ENCODE data around the gene GUCY2C.

GUCY2C gene

DNA sequence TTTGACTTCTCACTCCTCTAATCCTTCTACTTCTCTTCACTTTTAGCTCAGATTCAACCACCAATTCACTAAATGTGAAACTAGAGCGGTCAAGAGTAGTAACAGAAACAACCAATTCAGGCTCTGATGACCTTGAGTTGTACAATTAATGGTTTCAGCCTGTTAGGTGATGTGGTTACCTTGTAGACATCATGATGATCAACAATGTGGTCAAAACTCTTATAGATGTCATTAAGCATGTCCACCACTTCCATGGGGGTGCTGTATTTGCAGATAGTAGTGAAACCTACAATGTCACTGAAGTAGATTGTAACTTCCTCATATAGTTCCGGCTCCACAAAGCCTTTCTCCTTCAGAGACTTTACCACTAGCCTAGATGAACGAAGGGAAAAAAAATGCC is 74.6 kb downstream of the GUCY2C start:
- no peak for DNase-seq (ENCODE audit: low read depth)

DNA sequence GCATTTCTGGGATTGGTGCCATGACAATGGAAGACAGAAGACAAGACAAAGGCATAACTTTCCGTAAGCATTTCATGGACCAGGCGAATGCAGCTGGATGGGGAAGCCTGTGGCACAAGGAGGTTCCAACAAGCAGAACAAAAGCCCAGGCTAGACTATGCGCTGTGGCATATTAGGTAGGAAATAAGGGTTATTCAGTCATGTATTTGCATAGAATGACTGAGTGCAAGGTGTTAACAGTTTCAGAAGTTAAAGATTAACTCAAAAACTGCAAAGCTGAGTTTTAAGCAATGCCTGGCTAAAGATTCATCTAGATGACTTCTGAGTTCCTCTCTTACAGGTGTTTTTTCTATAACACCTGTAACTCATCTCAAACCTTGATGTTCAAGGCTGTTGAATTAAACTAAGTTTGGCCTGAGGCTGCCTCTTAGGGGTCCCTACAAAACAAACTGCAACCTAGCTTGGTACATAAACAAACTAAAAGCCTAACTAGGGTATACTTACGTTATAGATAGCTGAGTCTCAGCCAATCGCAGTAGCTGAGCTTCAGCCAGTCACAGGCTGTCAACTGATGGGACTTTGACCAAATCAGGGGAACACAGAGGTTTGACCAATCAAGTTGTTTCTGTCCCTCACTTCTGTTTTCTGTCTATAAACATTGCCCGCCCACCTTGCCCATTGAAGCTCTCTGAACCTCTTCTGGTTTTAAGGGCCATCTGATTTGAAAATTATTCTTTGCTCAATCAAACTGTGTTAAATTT is 76.5 kb downstream of the GUCY2C start:
- DNase-seq (ENCODE audit: low read depth): no peak

DNA sequence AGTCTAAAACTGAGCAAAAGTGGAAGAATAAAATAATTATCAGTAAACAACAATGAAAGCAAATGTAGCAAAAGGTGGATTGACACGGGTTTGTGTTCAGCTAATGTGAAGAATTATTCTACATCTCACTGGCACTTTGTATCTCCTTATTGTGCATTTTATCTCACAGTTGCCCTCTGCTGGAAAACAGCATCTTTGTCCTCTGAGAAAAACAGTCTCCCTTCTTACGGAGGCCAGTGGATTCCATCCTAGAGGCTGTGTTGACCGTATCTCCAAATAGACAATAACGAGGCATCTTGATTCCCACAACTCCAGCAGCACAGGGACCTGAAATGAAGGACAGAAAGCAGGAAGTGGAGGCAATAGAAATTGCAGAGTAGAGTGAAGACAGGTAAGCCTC is 77.4 kb downstream of the GUCY2C start:
- DNase-seq (ENCODE audit: low read depth): peak; percentile 35

DNA sequence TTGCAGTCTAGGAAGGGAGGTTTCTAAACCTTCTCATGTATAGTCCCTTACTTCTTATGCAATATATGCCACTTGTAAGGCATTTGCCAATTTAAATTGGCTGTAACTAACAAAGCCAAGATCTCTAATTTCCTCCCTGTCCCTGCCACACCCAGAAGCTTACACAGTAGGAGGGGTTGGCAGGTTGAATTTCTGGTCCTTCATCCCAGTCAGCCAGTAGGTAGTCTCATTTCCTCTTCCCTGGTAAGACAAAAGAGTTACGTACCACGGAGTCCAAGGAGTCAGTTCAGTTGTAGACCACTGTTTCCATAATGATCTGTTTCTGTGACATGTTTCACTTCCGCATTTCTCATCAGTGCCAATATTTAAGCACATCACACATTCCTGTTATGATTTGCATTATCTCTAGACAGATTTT is 81.7 kb downstream of the GUCY2C start:
- no peak for DNase-seq (ENCODE audit: low read depth)

DNA sequence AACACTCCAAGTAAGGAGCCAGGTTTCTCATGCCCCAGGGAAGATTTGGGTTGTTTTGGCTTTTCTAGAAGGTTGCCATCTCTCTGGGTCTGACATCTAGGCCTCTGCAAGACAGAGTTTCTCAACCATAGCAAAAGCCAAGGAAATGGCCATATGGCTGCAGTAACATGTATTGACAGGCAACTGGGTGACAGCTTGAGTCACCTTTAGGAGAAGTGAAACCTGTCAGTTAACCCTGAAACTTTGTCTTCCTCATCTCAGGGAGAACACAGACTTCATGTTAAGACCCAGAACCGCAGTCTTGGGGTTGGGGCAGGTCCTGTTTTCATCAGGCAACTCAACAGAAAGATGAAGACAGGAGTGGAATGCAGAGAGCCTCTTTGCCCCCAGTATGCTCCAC is 82.7 kb downstream of the GUCY2C start:
- no peak for DNase-seq (ENCODE audit: low read depth)

DNA sequence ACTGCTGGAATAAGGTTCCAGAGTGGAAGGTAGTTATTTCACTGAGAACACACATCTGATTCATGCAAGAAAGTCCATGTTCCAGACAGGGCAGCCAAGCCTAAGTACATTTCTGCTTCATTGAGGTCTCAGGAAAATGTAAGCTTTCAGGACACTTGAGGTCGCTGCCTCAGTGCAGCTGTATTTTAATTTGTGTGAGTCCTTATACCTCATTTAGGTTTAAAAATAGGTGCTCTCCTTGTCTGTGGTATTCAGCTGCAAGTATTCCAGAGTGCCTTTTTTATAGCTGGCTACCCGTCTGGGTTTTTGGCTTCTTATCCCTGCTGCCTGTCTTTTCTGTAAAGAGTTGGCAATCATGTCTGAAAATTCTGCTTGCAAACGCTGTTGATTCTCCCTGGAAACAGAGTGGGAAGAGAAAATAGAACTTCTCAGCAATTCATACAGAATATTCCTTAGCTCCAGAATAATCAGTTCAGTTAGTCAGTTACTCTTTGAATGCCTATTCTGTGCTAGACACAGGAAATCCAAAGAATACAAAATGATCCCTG is 83.4 kb downstream of the GUCY2C start:
- no peak for DNase-seq (ENCODE audit: low read depth)

DNA sequence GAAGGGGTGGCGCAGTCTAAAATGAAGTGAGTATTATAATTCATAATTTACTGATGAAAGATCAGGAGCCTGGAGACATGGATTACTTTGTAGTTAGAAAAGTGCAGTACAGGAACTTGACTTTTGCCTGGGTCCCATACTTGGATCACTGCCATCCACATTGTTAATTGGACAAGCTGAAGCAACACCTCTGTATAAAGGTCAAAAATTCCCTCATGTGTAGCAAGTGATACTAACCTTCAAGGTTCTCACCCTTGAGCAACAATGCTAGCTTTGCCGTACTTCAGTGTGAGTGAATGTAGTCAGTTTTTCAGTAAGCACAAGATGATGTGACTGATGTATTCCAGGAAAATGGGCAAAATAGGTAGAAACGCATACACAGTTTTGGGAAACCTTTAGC is 84.1 kb downstream of the GUCY2C start:
- DNase-seq (ENCODE audit: low read depth): no peak

DNA sequence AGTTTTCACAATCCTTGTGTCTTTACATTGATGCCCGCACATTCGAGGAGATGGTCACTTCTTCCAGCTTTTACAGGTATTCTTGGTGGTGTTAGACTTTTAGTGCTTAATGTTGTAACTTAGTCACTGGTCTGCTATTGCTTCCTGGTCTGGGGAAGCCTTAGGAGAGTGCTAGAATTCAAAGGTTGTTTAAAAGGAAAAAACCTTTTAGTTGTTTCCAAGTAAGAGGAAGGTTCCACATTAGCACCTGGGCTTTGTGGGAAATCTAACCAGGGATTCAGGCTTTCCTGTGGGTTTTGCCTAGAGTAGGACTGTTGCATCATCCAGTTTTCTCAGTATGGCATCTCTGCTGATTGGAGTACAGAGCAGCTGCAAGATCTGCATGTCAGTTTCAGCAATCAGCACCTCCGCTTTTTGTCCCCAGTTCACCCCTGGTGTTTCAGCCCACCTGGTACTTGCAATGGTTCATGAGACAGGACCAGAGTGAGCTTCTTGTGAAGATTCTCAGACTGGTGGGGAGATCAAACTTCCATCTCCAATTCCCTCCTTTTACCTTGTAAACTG is 84.7 kb downstream of the GUCY2C start:
- no peak for DNase-seq (ENCODE audit: low read depth)

DNA sequence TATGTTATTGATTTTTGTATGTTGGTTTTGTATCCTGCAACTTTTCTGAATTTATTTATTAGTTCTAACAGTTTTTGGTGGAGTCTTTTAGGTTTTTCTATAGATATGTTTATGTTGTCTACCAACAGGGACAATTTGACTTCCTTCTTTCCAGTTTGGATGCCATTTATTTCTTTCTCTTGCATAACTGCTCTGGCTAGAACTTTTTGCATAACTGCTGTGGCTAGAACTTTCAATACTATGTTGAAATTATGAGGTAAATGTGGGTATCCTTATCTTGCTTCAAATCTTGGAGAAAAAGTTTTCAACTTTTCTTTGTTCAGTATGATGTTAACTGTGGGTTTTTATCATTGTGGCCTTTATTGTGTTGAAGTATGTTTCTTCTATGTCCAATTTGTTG is 88.8 kb downstream of the GUCY2C start:
- no peak for DNase-seq (ENCODE audit: low read depth)

DNA sequence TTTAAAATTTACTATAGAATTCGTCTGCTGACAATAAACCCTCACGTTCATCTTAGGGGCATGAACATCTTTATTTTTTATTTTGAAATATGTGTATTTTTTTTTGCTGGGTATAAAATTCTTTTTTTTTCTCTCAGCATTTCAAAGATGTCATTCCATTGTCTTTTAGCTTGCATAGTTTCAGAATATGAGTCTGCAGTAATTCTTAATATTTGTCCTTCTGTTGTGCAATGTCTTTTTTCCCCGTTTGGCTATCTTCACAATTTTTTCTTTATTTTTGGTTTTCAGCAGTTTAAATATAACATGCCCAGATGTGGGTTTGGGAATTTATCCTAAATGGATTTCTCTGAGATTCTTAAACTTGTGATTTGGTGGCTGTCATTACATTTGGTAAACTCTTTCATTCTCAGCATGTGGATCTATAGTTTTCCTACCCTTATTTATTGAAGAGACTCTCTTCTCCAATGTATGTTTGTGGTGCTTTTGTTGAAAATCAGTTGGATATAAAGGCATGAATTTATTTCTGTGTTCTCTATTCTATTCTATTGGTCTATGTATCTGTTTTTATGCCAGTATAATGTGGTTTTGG is 90.9 kb downstream of the GUCY2C start:
- no peak for DNase-seq (ENCODE audit: low read depth)

DNA sequence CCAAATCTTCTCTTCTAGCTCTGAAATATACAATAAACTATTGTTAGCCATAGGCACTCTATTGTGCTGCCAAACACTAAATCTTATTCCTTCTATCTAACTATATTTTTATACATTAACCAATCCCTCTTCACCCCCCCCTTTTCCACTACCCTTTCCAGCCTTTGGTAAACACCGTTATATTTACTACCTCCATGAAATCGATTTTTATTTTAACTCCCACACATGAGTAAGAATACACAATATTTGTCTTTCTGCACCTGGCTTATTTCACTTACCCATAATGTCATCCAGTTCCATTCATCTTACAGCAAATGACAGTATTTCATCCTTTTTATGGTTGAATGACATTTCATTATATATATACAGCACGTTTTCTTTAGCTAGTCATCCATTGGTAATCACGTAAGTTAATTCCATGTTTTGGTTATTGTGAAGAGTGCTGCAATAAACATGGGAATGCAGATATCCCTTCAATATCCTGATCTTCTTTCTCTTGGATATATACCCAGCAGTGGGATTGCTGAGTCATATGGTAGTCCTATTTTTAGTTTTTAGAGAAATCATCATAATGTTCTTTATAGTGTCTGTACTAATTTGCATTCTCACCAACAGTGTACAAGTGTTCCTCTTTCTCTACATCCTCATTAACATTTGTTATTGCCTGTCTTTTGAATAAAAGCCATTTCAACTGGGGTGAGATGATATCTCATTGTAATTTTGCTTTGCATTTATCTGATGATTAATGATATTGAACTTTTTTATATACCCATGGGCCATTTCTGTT is 94.5 kb downstream of the GUCY2C start:
- DNase-seq (ENCODE audit: low read depth): no peak

DNA sequence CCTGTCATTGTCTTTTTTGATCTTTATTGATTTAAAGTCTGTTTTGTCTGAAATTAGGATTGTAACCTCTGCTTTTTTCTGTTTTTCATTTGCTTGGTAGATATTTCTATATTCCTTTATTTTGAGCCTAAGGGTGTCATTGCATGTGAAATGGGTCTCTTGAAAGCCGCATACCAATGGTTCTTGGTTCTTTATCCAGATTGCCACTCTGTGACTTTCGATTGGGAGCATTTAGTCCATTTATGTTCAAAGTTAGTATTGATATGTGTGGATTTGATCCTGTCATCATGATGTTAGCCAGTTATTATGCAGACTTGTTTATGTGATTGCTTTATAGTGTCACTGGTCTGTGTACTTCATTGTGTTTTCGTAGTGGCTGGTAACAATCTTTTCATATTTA is 98.9 kb downstream of the GUCY2C start:
- no peak for DNase-seq (ENCODE audit: low read depth)

DNA sequence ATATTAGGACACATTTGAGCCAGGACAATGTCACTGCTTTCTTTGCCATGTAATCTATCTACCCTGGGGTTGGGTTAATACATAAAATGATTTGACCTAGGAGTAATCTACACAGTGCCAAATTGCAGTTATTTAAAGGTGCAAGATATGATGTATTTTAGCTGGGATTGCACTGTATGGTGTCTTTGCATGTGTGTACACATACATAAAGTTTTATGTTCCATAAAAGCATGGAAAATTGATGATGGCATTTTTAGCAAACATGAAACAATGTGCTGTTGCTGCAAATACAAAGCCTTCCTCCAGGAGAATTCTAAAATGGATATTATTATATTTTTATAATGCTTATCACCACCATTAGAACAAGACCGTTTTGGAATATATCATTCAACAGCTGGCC is 104.7 kb downstream of the GUCY2C start:
- DNase-seq (ENCODE audit: low read depth): no peak

DNA sequence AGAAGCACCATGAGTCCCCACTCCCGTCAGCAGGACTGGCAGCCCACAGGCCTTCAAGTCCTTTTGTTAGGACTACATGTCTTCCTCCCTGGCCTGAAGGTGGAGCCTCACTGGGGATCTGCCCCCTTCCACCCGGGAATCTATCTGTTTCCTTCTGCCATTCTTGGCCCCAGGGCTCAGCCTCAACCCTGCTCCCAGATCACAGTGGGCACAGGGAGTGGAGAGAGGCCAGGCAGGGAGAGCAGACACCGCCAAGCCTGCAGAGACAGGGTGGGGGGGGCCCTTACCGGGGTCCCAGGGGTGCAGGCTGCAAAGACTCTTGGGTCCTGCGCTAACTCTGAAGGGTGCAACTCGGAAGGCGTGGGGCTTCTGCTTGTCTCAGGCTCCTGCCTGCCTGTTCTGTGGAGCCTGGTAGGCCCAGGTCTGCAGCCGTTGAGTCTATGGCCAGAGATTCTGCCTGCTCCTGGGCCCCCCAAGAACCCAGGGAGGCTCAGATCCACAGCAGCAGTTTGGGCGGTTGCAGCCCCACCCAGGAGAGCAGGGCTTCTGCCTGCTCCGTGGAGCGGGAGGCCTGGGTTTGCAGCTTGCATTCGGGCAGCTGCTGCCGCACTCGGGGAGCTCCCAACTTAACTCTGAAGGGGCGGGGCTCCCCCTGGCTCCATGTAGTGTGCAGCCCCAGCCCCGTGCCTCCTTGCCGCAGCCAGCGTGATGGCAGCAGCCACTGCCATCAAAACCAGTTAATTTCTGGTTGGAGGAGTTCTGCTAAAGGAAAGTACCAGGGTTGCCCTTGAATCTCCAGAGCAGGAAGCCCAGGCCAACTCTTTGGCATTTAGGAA is 107.0 kb downstream of the GUCY2C start:
- no peak for DNase-seq (ENCODE audit: low read depth)

DNA sequence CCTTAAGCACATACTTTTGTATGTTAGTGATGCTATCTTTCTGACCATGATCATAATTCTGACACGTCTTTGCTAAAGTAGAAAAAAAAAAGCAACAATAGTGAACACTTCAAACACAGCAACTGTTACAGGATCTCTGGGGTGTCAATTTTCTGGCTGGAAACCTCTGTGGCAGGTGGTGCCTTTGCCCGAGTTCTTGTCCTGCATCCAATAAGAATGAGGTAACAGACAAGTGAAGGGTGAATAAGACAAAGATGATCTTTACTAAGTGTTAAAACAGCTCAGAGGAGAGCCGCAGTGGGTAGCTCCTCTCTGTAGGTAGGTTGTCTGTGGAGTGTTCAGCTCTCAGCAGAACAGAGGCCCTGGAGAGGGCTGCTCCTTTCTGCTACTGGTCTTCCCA is 107.8 kb downstream of the GUCY2C start:
- no peak for DNase-seq (ENCODE audit: low read depth)

DNA sequence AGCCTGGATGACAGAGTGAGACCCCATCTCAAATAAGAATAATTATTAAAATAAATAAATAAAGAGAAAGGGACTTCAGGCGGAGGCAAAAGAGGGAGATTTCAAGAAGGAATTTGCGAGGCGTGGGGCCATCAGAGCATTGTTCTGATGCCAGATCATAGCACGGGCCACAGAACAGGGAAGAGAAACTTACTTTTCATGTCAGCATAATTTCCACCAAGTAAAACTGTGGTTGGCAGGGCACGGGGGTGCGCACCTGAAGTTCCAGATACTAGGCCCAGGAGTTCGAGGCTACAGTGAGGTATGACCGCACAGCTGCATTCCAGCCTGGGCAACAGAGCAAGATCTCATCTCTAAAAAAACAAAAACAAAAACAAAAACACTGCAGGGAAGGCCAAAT is 117.8 kb downstream of the GUCY2C start:
- DNase-seq (ENCODE audit: low read depth): no peak

DNA sequence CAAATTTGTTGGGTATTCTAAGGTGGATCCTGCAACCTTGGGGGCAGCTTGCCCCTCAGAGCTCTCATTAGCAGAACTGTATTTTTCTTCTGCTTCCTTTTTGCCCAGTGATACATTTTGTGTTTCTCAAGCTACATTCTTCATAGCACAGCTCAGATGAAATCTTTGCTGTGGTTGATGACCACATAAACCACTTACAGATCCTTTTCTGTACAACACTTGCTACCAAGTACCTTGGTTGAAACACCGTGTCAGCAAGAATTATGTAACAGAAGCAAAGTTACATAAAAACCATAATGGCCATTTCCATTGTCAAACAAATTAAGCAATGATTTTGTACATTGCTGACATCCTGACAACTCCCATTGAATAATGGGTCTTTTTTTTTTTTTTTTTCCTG is 119.1 kb downstream of the GUCY2C start:
- DNase-seq (ENCODE audit: low read depth): no peak

DNA sequence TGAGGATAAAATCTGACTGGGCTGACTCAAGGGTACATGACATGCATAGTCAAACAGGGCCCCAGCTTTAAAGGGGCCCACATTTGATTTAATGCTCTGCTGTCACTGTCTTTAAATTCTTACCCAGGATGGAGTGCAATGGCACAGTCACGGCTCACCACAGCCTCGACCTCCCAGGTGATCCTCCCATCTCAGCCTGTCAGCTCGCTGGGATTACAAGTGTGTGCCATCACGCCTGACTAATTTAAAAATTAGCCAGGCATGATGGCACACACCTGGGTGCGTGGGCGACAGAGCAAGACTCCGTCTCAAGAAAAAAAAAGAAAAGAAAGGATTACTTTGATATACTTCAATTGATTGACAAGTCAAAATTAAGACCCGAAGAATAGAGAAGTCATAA is 119.5 kb downstream of the GUCY2C start:
- no peak for DNase-seq (ENCODE audit: low read depth)

DNA sequence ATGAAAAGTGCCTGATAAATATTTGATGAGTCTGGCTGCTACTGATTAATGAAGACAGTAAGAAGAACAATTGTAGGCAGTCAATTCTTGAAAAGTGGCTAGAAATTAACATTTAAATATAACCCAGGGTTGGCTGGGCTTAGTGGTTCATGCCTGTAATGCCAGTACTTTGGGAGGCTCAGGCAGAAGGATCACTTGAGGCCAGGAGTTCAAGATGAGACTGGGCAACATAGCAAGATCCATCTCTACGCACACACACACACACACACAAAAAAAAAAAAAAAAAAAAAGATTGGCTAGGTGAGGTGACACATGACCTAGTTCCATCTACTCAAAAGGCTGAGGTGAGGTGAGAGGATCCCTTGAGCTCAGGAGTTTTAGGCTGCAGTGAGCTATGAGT is 120.8 kb downstream of the GUCY2C start:
- no peak for DNase-seq (ENCODE audit: low read depth)

DNA sequence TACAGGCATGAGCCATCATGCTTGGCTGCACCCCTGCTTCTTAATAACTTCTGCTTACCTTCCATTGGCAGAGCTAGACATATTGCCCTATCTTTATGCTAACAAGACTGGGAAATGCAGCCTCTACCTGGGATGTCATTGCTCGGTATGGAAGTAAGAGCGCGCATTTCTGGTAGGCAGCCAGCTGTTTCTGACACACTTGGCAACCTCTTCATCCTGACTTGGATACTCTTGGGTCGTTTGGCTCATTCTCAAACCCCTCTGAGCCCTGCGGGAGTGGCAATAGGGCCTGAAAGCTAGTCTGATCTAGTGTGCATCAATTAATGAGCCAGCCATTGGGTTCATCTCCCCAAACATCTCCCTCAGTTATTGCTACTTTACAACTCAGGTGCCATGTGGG is 123.3 kb downstream of the GUCY2C start:
- DNase-seq (ENCODE audit: low read depth): no peak

DNA sequence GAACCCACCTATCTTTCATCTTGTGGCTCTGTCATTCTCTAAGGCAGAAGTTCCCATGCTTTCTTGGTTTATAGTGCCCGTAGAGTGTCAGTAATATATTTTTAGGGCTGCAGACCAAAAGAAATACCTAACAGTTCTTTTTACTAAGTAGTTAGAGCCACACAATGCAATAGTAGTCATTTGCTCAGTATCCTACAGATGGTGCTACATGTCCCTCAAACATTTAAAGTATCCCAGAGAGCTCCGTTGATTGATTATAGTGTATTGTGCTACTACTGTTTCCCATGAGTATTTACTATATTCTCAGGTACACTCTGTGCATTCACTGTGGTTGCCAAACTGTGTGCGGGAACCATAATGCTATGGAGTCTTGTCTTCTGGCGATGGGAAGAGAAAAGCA is 124.0 kb downstream of the GUCY2C start:
- DNase-seq (ENCODE audit: low read depth): no peak

DNA sequence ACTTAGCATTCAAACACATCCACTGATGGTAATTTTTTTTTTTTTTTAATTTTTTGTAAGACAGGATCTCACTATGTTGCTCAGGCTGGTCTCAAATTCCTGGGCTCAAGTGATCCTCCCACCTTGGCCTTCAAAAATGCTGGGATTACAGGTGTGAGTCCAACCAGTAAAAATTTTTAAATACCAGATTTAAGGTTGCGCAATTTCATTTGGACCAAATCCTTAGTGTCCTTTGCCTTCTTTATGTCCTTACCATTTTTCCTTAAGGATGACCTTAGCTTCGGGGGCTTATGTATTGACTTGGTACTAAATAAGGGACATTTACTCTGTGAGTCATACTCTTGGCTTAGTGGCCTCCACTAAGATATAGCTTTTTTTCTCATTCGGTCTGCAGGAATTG is 124.6 kb downstream of the GUCY2C start:
- no peak for DNase-seq (ENCODE audit: low read depth)
